T-helper 9 cell (primary cell): ENCODE results near the gene MTMR1.

Experiments
- DNase-seq: peaks from one replicate; pipeline ENCODE4 v3.0.0-alpha.2; 2020

The MTMR1 gene

GRCh38 chrX:150792949-150793527 lies 99.8 kb downstream of the MTMR1 start:
- DNase-seq, result no peak

GRCh38 chrX:150805736-150806135 lies 112.5 kb downstream of the MTMR1 start:
- no peak for DNase-seq

- no peak for DNase-seq
These were observed 113.6 kb downstream of the MTMR1 start for GRCh38 chrX:150806827-150807226.

- DNase-seq, result no peak
These were observed 120.7 kb downstream of the MTMR1 start for GRCh38 chrX:150813922-150814321.
